Psoas muscle (tissue), 8 donors: ENCODE results near the gene TECPR2. TPM values are rescaled to one million over a fixed set of nuclear protein-coding genes. Genes with fewer than 3 reads are reported as not detected.

Experiments
- ATAC-seq, 4 donors: fragments of 200-7000 bp; cut with Tn5 transposase; one replicate each; pipeline ENCODE4 v1.9.1; 2020; ENCODE audit warnings: moderate library complexity in 3 of 4, mild to moderate bottlenecking in 2 of 4
- DNase-seq, 2 donors: peaks; one replicate each; pipeline ENCODE4 v3.0.0-alpha.2; 2020
- H3K27ac ChIP-seq: fragments of 200-600 bp; one replicate; pipeline ENCODE4 v1.8.0; 2022
- H3K27me3 ChIP-seq, 3 donors: fragments of 200-600 bp in 1 of 3; one replicate each; pipeline versions ENCODE4 v1.6.1 to v1.8.0; 2013 to 2022; ENCODE audit warnings: low read length in 2 of 3, mild to moderate bottlenecking in 2 of 3, moderate library complexity in 1 of 3; ENCODE audit not compliant: insufficient read depth in 3 of 3
- H3K36me3 ChIP-seq, 2 donors: fragments of 200-600 bp in 1 of 2; one replicate each; pipeline versions ENCODE4 v1.6.1 to v1.8.0; 2013 to 2022; ENCODE audit warnings: low read depth in 1 of 2, mild to moderate bottlenecking in 1 of 2, moderate library complexity in 1 of 2; ENCODE audit not compliant: insufficient read depth in 1 of 2
- H3K4me1 ChIP-seq: fragments of 200-600 bp; one replicate; pipeline ENCODE4 v1.8.0; 2022
- H3K4me3 ChIP-seq: fragments of 200-600 bp; one replicate; pipeline ENCODE4 v1.8.0; 2022; ENCODE audit warnings: mild to moderate bottlenecking
- H3K9me3 ChIP-seq: fragments of 200-600 bp; one replicate; pipeline ENCODE4 v1.8.0; 2022
- CTCF ChIP-seq: fragments of 200-600 bp; IDR thresholded peaks from one replicate; pipeline ENCODE4 v1.8.0; 2022; ENCODE audit warnings: antibody characterized with exemption
- WGBS, 3 donors: extraction: QIAGEN DNeasy Blood & Tissue Kit; methylation state at CpG; one replicate each; pipeline versions ENCODE4 v1.1.6 to v1.1.7; 2013; 5-methylcytosine and 5-hydroxymethylcytosine counted together
- intact Hi-C, 2 donors: fragments of 100-400 bp; cut with DNase I; formaldehyde crosslinking; loops; one replicate each; pipeline versions ENCODE4 v1.11.0 to v1.14.2; 2022
- polyA plus RNA-seq, 3 donors: library from polyadenylated mRNA; stranded (reverse); fragments of 200-250 nt; gene quantifications; one replicate each; pipeline ENCODE4 v1.2.3, GENCODE V29; 2013
- total RNA-seq, 4 donors: library from RNA; stranded (reverse); fragmentation: NEBNext Ultra II Directional in 2 of 4; extraction: Animal tissue kit (Norgen Biotek cat#: 25700) in 2 of 4; gene quantifications; one replicate each; pipeline versions ENCODE4 v1.2.1 to v1.2.4, GENCODE V29; 2021 to 2023
- donor health status: healthy with polysubstance abuse.
- donor health status: DM: no; HTN: no; CAD: no; lungs with moderate emphysema.
- donor health status: Bipolar disorder and iron deficiency.
- donor health status: healthy.
- donor health status: DM: yes; HTN: yes; CAD: no.
- donor health status: DM: no; HTN: no; CAD: no.
- donor health status: DM: no; HTN: no; CAD: no.
- donor health status: DM: yes; HTN: yes; CAD: no.

The TECPR2 gene
- total and polyA plus RNA-seq, 7 donors, result 5.7 to 22.5 (median 16.4) TPM

GRCh38 chr14:102363182-102363943 lies 622 bp downstream of the TECPR2 start:
- Histone ChIP-seq H3K27ac (peak overlapping the region; percentile 94), H3K27me3 (no peaks in the 10 kb centered on the region), H3K36me3 (peaks cover 0 to 19% of the 10 kb centered on the region in 2 donors), H3K9me3 (no peaks in the 10 kb centered on the region), H3K4me1 (peaks cover 29% of the 10 kb centered on the region), H3K4me3 (peak overlapping the region; percentile 88)
- 2 to 3% (median 3%) methylated on average over 27 to 53 of the region's 53 CpGs for WGBS, 3 donors
- TF ChIP-seq CTCF, result no peak
- intact Hi-C loops, result loop anchor here (2.0 to 5.0 kb wide), 3 partner anchors 41 to 45 kb away; partner anchors contain the start of gene ZNF839 (in 1 of the 2)
- ATAC-seq (peak; percentile 46 to 56 (median 52)), DNase-seq (peak; percentile 67 to 81)

- intact Hi-C loops, result no loop called here
- no peaks in the 10 kb centered on the region for H3K27me3 ChIP-seq
- no peak overlapping the region for H3K4me3 ChIP-seq
- H3K9me3 ChIP-seq, result no peaks in the 10 kb centered on the region
- DNase-seq (no peak), ATAC-seq (no peak)
- 76 to 79% (median 76%) methylated on average over 11 of the region's 11 CpGs for WGBS, 3 donors
- no peaks in the 10 kb centered on the region for H3K36me3 ChIP-seq
- peaks cover 11% of the 10 kb centered on the region for H3K4me1 ChIP-seq
- no peak overlapping the region for H3K27ac ChIP-seq
- no peak for TF ChIP-seq CTCF
Observed at GRCh38 chr14:102370305-102370809, 7.6 kb downstream of the TECPR2 start.

- ATAC-seq, result peak in 1 of 4 donors; percentile 31
- intact Hi-C loops, result no loop called here
- no peak overlapping the region for H3K4me3 ChIP-seq
Observed at GRCh38 chr14:102371361-102371760, 8.6 kb downstream of the TECPR2 start.

GRCh38 chr14:102373110-102373509 lies 10.4 kb downstream of the TECPR2 start:
- H3K9me3 ChIP-seq, result no peaks in the 10 kb centered on the region
- peaks cover 11% of the 10 kb centered on the region for H3K4me1 ChIP-seq
- H3K4me3 ChIP-seq, result no peak overlapping the region
- DNase-seq (no peak), ATAC-seq (no peak)
- TF ChIP-seq CTCF, result no peak
- H3K27me3 ChIP-seq, result no peaks in the 10 kb centered on the region
- peaks cover 0 to 18% of the 10 kb centered on the region in 2 donors for H3K36me3 ChIP-seq
- no peak overlapping the region for H3K27ac ChIP-seq
- intact Hi-C loops, result no loop called here
- WGBS, 3 donors, result 89 to 95% (median 93%) methylated on average over 3 of the region's 3 CpGs

More at GRCh38 chr14:102371361-102371760, 8.6 kb downstream of the TECPR2 start:
- Histone ChIP-seq H3K27me3 (no peaks in the 10 kb centered on the region), H3K36me3 (peaks cover 0 to under 1% of the 10 kb centered on the region in 2 donors), H3K4me1 (peaks cover 11% of the 10 kb centered on the region), H3K9me3 (no peaks in the 10 kb centered on the region), H3K27ac (no peak overlapping the region)
- TF ChIP-seq CTCF, result no peak
- no peak for DNase-seq
- WGBS, 3 donors, result 70 to 87% (median 84%) methylated on average over 4 of the region's 4 CpGs
